A549 (cell line): ENCODE data around the gene KIAA0825. TPM values are rescaled to one million over a fixed set of nuclear protein-coding genes. Genes with fewer than 3 reads are reported as not detected.

ENCODE experiments used
- ATAC-seq, 2 experiments: fragments of 200-7000 bp in 1 of 2; fragments of >200 bp in 1 of 2; cut with Nextera tagmentation in 1 of 2; cut with Tn5 transposase in 1 of 2; 3 replicates each; pipeline versions ENCODE4 v1.8.0 to v1.9.1; 2018 to 2020; ENCODE audit warnings: mild to moderate bottlenecking in 1 of 2, moderate library complexity in 1 of 2
- CTCF ChIA-PET: fragments of 300-600 bp; sonication (Branson Sonifier 250); formaldehyde crosslinking; extraction: SDS; loops from one replicate; lab custom pipeline; 2021; ENCODE audit warnings: antibody characterized with exemption, inconsistent platforms; lab: Yijun Ruan, JAX
- POLR2A ChIA-PET: fragments of 350-600 bp; formaldehyde crosslinking; extraction: SDS; loops from one replicate; lab custom pipeline; 2021; ENCODE audit warnings: antibody characterized with exemption, inconsistent platforms; lab: Yijun Ruan, JAX
- DNase-seq, 2 experiments: peaks; one replicate each; pipeline versions ENCODE4 v3.0.0 to v3.0.0-alpha.2; 2011 to 2016; ENCODE audit warnings: low read depth in 1 of 2, low spot score in 1 of 2
- FAIRE-seq: peaks from 2 replicates; lab custom pipeline; 2011; peaks lifted over from hg19 to GRCh38; lab: Jason Lieb, UNC
- H3K27ac ChIP-seq, 2 experiments: fragments of >200 bp; sonication (Bioruptor Twin); formaldehyde crosslinking; 3 replicates each; pipeline ENCODE4 v1.5.1; 2016 to 2017
- H3K4me1 ChIP-seq: fragments of >200 bp; sonication (Bioruptor Twin); formaldehyde crosslinking; 3 replicates; pipeline ENCODE4 v1.6.1; 2016
- H3K4me2 ChIP-seq: fragments of >200 bp; sonication (Bioruptor Twin); formaldehyde crosslinking; 3 replicates; pipeline ENCODE4 v1.6.1; 2016
- H3K4me3 ChIP-seq: fragments of >200 bp; sonication (Bioruptor Twin); formaldehyde crosslinking; 3 replicates; pipeline ENCODE4 v1.5.1; 2016
- H3K9me3 ChIP-seq: fragments of >200 bp; sonication (Bioruptor Twin); formaldehyde crosslinking; 3 replicates; pipeline ENCODE4 v1.6.1; 2016
- BHLHE40 ChIP-seq: IDR thresholded peaks from 2 replicates; pipeline ENCODE4 v1.6.1; 2012; ENCODE audit warnings: low read depth, low read length, inconsistent platforms
- CHD2 ChIP-seq: fragments of 150-350 bp; IDR thresholded peaks from 2 replicates; pipeline ENCODE4 v1.6.1; 2014; ENCODE audit warnings: low read length; ENCODE audit not compliant: partially characterized antibody
- CHD4 ChIP-seq: fragments of 200-600 bp; sonication (generic); IDR thresholded peaks from 2 replicates; pipeline ENCODE4 v1.6.1; 2016; ENCODE audit warnings: antibody characterized with exemption, mild to moderate bottlenecking, borderline replicate concordance
- ESRRA ChIP-seq: fragments of 150-350 bp; IDR thresholded peaks from 2 replicates; pipeline ENCODE4 v1.6.1; 2014; ENCODE audit warnings: mild to moderate bottlenecking, low read length, borderline replicate concordance
- FOSB ChIP-seq: fragments of 250-450 bp; sonication (Bioruptor Pico); IDR thresholded peaks from 2 replicates; pipeline ENCODE4 v1.5.0; 2020; ENCODE audit warnings: mild to moderate bottlenecking, moderate library complexity
- GATA3 ChIP-seq: IDR thresholded peaks from 2 replicates; pipeline ENCODE4 v1.6.1; 2012; ENCODE audit warnings: borderline replicate concordance
- HEYL ChIP-seq: fragments of 250-450 bp; sonication (Bioruptor Pico); IDR thresholded peaks from 2 replicates; pipeline ENCODE4 v1.8.0; 2021; ENCODE audit warnings: mild to moderate bottlenecking, moderate library complexity
- JUNB ChIP-seq: fragments of >200 bp; sonication (Bioruptor Twin); formaldehyde crosslinking; IDR thresholded peaks from 2 replicates; pipeline ENCODE4 v1.6.1; 2016
- KDM1A ChIP-seq: fragments of 200-600 bp; sonication (generic); IDR thresholded peaks from 2 replicates; pipeline ENCODE4 v1.6.1; 2016; ENCODE audit warnings: low read depth, mild to moderate bottlenecking
- KDM5A ChIP-seq: fragments of 200-600 bp; sonication (generic); IDR thresholded peaks from 2 replicates; pipeline ENCODE4 v1.6.1; 2016; ENCODE audit warnings: antibody characterized with exemption, mild to moderate bottlenecking
- NPAS2 ChIP-seq: fragments of 250-450 bp; sonication (Bioruptor Pico); IDR thresholded peaks from 2 replicates; pipeline ENCODE4 v1.8.0; 2022; ENCODE audit warnings: mild to moderate bottlenecking, moderate library complexity, borderline replicate concordance
- POLR2A ChIP-seq: IDR thresholded peaks from 2 replicates; pipeline ENCODE4 v1.6.1; 2012; ENCODE audit warnings: mild to moderate bottlenecking, low read length
- RCOR1 ChIP-seq: fragments of 150-350 bp; IDR thresholded peaks from 2 replicates; pipeline ENCODE4 v1.6.1; 2014; ENCODE audit warnings: antibody characterized with exemption, low read length, low read depth
- SMC3 ChIP-seq: fragments of >200 bp; sonication (Bioruptor Twin); formaldehyde crosslinking; IDR thresholded peaks from 3 replicates; pipeline ENCODE4 v1.6.1; 2018; ENCODE audit warnings: inconsistent platforms
- TFCP2L1 ChIP-seq: fragments of 250-450 bp; sonication (Bioruptor Pico); IDR thresholded peaks from 2 replicates; pipeline ENCODE4 v1.5.0; 2021; ENCODE audit warnings: mild to moderate bottlenecking
- ZSCAN20 ChIP-seq: fragments of 250-450 bp; sonication (Bioruptor Pico); IDR thresholded peaks from 2 replicates; pipeline ENCODE4 v1.8.0; 2022; ENCODE audit warnings: mild to moderate bottlenecking, moderate library complexity
- WGBS: methylation state at CpG from one replicate; pipeline ENCODE4 v1.1.6; 2017; ENCODE audit errors: missing lambda C conversion rate; 5-methylcytosine and 5-hydroxymethylcytosine counted together
- polyA plus RNA-seq, 4 experiments: library from polyadenylated mRNA; depleted of rRNA in 3 of 4; stranded (reverse); fragments of >200 nt; fragmentation: RNase III in 1 of 4; extraction: RNeasy Plus Mini Kit Qiagen cat#74134 plus additional on column Dnase treatment in 1 of 4; gene quantifications; 2 replicates in 3 of 4; 3 replicates in 1 of 4; pipeline ENCODE4 v1.2.3, GENCODE V29; 2011 to 2017
- TF ChIP-seq, protein P1 (sequence below): fragments of 450-650 bp; IDR thresholded peaks from 2 replicates; pipeline ENCODE4 v1.6.1; 2014; ENCODE audit warnings: antibody characterized with exemption
- TF ChIP-seq, protein P2 (sequence below): fragments of >200 bp; sonication (Bioruptor Twin); formaldehyde crosslinking; IDR thresholded peaks from 3 replicates; pipeline ENCODE4 v1.5.1; 2016
- TF ChIP-seq, protein P3 (sequence below): fragments of >200 bp; sonication (Bioruptor Twin); formaldehyde crosslinking; IDR thresholded peaks from 2 replicates; pipeline ENCODE4 v1.6.1; 2016
- TF ChIP-seq, protein P4 (sequence below): fragments of 150-350 bp; IDR thresholded peaks from 2 replicates; pipeline ENCODE4 v1.6.1; 2014; ENCODE audit warnings: low read depth, mild to moderate bottlenecking, low read length

Gene KIAA0825
- polyA plus RNA-seq, 2 of the 4 experiments (the other 2 are of a cell fraction) = 0.57 to 0.80 TPM

DNA sequence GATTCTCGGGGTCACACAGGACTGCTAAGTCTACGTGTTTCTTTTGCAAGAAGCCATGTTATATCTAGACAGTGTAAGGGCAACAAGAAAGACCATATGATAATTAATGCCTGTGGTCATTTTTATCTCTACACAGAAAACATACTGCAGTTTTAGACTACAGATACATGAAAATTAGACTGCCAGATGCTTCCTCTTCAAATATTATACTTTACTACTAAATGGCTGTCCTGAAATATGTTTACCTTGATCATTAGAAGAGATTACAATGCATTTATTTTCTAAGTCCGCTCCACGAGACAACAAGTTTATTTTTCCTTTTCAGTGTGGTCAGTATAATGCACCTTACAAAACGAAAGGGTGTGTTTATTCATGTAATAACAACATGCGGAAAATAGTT is 147.6 kb downstream of the KIAA0825 start:
- no peaks in the 10 kb centered on the region for H3K9me3 ChIP-seq
- DNase-seq (no peak), FAIRE-seq (no peak)
- no peaks in the 10 kb centered on the region for H3K4me1 ChIP-seq
- WGBS = 53% methylated on average over 6 of the region's 6 CpGs
- H3K4me3 ChIP-seq = no peak overlapping the region
- ChIA-PET POLR2A (no interaction called here), CTCF (no interaction called here)
- no peak overlapping the region for H3K4me2 ChIP-seq
- no peak for TF ChIP-seq FOSB (CRISPR knock-in tag)
- no peak for TF ChIP-seq CHD4
- no peak for TF ChIP-seq POLR2A
- TF ChIP-seq, all 56 proteins: peak for 0
- H3K27ac ChIP-seq = no peak overlapping the region
- ATAC-seq = no peak

DNA sequence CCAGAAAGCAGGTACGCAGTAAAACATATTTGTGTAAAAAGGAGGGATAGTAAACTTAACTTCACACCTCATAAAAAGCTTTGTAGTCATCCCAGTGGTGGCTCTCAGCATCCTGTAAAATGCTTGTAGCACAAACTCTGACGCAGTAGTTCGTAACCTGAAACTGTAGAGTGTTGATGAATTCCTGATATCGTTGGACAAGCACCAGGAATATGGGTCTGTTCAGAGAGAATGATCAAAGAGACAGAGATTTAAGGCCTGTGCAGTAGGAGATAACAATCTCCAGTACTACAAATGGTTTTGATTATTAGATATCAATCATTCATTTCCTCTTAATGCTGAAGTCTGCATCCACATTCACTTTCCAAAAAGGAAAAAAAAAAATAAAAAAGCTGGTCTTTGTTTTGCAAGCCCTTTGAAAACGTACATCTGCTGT is 148.5 kb downstream of the KIAA0825 start:
- TF ChIP-seq KDM1A (no peak), BHLHE40 (no peak), SMC3 (no peak), KDM5A (no peak), NPAS2 (no peak), ESRRA (no peak), RCOR1 (no peak), GATA3 (no peak), HEYL (CRISPR knock-in tag) (no peak), TFCP2L1 (CRISPR knock-in tag) (no peak), JUNB (no peak), POLR2A (no peak), CHD2 (no peak), ZSCAN20 (no peak), FOSB (CRISPR knock-in tag) (no peak)
- TF ChIP-seq, protein P1, sequence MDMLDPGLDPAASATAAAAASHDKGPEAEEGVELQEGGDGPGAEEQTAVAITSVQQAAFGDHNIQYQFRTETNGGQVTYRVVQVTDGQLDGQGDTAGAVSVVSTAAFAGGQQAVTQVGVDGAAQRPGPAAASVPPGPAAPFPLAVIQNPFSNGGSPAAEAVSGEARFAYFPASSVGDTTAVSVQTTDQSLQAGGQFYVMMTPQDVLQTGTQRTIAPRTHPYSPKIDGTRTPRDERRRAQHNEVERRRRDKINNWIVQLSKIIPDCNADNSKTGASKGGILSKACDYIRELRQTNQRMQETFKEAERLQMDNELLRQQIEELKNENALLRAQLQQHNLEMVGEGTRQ = no peak
- TF ChIP-seq, protein P2, sequence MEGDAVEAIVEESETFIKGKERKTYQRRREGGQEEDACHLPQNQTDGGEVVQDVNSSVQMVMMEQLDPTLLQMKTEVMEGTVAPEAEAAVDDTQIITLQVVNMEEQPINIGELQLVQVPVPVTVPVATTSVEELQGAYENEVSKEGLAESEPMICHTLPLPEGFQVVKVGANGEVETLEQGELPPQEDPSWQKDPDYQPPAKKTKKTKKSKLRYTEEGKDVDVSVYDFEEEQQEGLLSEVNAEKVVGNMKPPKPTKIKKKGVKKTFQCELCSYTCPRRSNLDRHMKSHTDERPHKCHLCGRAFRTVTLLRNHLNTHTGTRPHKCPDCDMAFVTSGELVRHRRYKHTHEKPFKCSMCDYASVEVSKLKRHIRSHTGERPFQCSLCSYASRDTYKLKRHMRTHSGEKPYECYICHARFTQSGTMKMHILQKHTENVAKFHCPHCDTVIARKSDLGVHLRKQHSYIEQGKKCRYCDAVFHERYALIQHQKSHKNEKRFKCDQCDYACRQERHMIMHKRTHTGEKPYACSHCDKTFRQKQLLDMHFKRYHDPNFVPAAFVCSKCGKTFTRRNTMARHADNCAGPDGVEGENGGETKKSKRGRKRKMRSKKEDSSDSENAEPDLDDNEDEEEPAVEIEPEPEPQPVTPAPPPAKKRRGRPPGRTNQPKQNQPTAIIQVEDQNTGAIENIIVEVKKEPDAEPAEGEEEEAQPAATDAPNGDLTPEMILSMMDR = no peak
- TF ChIP-seq, protein P3, sequence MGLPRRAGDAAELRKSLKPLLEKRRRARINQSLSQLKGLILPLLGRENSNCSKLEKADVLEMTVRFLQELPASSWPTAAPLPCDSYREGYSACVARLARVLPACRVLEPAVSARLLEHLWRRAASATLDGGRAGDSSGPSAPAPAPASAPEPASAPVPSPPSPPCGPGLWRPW = no peak
- TF ChIP-seq, protein P4, sequence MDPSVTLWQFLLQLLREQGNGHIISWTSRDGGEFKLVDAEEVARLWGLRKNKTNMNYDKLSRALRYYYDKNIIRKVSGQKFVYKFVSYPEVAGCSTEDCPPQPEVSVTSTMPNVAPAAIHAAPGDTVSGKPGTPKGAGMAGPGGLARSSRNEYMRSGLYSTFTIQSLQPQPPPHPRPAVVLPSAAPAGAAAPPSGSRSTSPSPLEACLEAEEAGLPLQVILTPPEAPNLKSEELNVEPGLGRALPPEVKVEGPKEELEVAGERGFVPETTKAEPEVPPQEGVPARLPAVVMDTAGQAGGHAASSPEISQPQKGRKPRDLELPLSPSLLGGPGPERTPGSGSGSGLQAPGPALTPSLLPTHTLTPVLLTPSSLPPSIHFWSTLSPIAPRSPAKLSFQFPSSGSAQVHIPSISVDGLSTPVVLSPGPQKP = no peak
- POLR2A ChIA-PET = no interaction called here
- 58% methylated on average over 5 of the region's 5 CpGs for WGBS
- H3K4me2 ChIP-seq = no peak overlapping the region
- FAIRE-seq (no peak), DNase-seq (no peak), ATAC-seq (no peak)
- H3K4me1 ChIP-seq = no peaks in the 10 kb centered on the region
- H3K27ac ChIP-seq = no peak overlapping the region
- no peak overlapping the region for H3K4me3 ChIP-seq
- CTCF ChIA-PET = interaction anchor here (0.8 kb wide), 1 partner anchor 155 kb away, joined by 4 read pairs; no protein-coding TSS in a partner anchor
- H3K9me3 ChIP-seq = no peaks in the 10 kb centered on the region
